ENCODE results near the gene CBFA2T3. TPM values are rescaled to one million over a fixed set of nuclear protein-coding genes. Genes with fewer than 3 reads are reported as not detected.

CBFA2T3 gene
- total RNA-seq, 1 experiment from 2014 or later = not detected

- DNase-seq (ENCODE audit: extremely low read depth, low read depth) = no peak
These were observed 95.2 kb downstream of the CBFA2T3 start for GRCh38 chr16:88881675-88882357.

GRCh38 chr16:88881007-88881615, 95.9 kb downstream of the CBFA2T3 start:
- DNase-seq (ENCODE audit: extremely low read depth, low read depth) = no peak

- no peak for DNase-seq (ENCODE audit: extremely low read depth, low read depth)
These were observed 96.6 kb downstream of the CBFA2T3 start for GRCh38 chr16:88880226-88881006.

GRCh38 chr16:88879788-88880055, 97.3 kb downstream of the CBFA2T3 start:
- no peak for DNase-seq (ENCODE audit: extremely low read depth, low read depth)

GRCh38 chr16:88878967-88879787, 97.8 kb downstream of the CBFA2T3 start:
- no peak for DNase-seq (ENCODE audit: extremely low read depth, low read depth)

- DNase-seq (ENCODE audit: extremely low read depth, low read depth) = no peak
These were observed 98.7 kb downstream of the CBFA2T3 start for GRCh38 chr16:88878356-88878755.

GRCh38 chr16:88877564-88878289, 99.3 kb downstream of the CBFA2T3 start:
- DNase-seq (ENCODE audit: extremely low read depth, low read depth) = no peak

GRCh38 chr16:88876942-88877526, 100.0 kb downstream of the CBFA2T3 start:
- no peak for DNase-seq (ENCODE audit: extremely low read depth, low read depth)

DNA sequence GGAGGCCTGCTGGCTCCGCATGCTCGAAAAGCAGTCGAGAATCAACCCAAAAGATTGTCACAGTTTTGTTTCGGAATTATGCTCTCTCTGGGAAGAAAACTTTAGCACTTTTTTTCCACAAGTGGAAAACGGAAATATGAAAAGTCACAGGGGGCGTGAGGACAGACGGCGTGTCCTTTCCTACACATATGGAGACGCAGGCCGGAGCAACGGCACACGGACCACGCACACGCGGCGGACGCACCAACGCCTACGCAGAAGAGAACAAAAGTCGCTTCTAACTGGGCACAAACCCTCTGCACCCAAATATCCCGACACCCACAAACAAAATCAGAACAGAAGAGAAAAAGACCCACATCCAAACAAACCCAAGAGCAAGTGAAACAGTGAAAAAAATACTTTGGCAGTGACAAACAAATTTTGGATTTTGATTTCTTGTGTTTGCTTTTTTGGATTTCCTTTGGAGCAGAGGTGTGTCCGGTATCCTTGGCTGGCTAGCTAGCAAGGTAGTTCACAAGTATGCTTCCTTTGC, 101.2 kb downstream of the CBFA2T3 start:
- DNase-seq (ENCODE audit: extremely low read depth, low read depth) = no peak

GRCh38 chr16:88874938-88875599, 101.9 kb downstream of the CBFA2T3 start:
- DNase-seq (ENCODE audit: extremely low read depth, low read depth) = no peak

DNA sequence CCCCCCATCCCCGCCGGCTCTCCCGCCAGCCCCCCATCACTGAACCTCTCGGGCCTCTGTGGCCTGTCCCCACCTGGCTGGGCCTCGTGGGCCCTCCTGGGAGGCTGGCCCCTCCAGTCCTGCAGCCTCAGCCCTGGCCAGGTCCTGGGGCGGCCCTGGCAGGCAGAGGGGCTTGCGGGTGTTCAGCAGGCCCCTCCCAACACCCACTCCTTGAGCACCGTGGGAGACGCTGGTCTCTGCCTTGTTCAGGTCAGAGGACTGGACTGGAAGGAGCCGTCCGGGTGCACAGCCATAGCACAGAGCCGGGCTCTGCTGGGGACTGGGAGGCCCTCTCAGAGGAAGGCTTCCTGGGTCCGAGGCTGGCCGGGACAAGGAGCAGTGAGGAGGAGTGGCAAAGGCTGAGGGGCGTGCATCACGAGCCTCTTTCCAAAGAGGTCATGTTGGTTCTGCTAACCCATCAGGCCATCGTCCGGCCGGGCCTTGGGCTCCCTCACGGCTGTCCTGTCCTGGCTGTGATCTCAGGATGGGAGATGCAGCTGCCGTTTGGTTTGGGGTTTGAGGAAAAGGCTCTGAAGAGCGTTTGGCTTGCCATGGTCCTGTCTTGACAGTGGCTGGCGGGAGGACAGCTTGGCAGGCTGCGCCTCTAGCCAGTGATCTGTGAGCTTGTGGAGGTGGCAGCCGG, 104.2 kb downstream of the CBFA2T3 start:
- DNase-seq (ENCODE audit: extremely low read depth, low read depth) = no peak

DNA sequence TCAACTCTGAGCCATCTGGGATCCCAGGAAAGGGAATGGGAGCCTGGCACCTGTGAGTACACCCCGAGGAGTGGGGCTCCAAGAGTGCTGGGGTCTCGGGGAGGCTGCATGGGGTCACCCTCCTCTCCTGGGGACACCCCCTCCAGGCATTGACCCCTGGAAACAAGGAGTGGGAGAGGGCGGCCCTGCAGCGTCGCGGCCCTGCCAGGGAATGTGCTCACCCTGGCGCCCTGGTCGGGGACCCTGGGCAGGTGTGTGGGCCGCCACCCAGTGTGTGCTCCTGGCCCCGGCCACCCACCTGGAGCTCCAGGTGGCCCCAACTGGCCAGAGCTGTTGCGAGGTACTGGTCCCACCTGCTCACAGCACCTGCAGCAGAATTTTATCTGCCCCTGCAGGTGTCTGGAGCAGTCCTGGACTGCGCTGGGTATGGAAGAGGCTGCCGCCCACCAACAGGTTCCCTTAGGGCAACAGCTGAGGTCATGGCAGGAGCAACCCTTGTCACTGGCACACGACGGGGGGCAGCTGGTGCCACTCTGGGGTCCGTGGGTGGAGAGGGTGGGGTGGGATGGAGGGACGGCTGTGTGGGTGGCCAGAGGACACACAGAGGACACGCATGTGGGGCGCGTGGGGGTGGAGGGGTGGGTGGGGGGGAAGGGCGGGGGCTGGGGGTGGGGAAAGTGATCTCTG, 105.1 kb downstream of the CBFA2T3 start:
- DNase-seq (ENCODE audit: extremely low read depth, low read depth) = no peak

- no peak for DNase-seq (ENCODE audit: extremely low read depth, low read depth)
These were observed 105.7 kb downstream of the CBFA2T3 start for GRCh38 chr16:88871349-88871702.

DNA sequence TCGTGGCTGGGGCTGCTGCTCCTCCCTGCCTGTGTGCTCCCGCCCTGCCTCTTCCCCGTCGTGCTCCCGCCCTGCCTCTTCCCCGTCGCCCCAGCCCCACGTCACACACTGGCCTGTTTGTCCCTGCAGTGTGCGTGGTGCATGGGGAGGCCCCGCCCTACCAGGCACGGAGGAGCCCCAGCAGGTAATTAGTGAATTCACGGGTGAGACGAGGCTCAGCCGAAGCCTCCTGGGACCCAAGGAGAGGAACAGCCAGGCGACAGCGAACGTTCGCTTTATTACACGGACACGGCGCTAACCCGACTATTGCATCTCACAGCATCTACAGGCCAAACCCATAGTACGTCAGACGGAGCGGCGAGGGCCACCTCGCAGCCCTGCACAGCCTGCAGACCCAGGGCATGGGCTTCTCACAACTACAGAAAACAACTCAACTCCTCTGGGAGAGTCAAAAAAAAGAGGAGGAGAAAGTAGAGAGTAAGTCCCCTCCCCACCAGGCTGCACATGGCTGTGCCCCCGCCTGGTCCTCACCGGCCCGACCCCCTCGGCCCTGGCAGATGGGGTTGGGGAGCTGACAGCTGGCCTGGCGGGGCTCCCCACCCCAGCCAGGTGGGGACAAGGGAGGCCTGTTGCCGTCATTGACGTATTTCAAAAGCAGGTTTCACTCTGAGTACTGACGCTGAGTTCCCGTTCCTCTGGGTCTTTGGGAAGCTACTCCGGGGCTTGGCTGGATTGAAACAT, 106.2 kb downstream of the CBFA2T3 start:
- DNase-seq (ENCODE audit: extremely low read depth, low read depth) = no peak

DNA sequence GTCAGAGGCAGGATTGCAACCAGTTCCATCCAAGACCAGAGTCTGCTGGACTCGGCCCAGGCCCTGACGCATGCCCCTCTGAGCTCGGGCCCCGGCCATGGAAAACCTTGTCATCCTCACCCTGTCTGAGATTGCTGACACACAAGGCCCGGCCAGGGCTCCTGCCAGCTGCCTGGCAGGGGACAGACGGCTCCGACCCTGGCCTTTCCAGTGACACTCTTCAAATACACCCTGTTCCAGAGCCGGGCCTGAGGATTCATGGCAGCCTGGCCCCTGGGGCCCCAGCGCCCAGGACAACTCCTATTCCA, 107.4 kb downstream of the CBFA2T3 start:
- no peak for DNase-seq (ENCODE audit: extremely low read depth, low read depth)

GRCh38 chr16:88868974-88869672, 107.9 kb downstream of the CBFA2T3 start:
- DNase-seq (ENCODE audit: extremely low read depth, low read depth) = no peak

DNA sequence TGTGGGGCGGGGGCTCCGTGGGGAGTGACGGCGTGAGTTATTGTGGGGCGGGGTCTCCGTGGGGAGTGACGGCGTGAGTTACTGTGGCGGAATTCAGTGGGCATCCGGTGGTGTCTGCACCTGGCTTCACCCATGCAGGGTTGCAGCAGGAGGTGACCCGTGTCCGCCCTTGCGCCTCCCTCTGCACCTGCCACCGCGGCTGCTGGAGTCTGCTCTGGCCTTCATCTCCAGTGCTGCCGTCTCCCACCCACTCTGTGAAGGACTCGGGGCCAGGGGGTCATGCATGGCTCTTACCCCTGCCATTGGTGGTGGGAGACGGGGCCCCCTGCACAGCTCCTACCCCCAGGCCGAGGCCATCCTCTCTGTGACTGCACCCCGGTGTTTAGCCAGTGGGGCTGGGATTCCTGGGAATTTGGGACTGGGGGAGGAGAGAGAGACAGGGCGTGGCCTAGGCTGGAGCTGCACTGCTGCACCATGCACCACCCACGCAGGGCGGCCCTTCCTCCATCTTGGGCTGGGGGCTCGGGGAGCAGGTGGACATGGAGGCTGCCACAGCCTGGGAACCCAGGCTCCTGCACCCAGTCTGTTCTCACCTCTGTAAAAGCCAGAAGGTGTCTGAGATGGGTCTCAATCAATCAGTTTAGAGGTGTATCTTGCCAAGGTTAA, 109.3 kb downstream of the CBFA2T3 start:
- DNase-seq (ENCODE audit: extremely low read depth, low read depth) = no peak
